CD4-positive, alpha-beta T cell (primary cell): Measurements from ENCODE around the gene MYH14. TPM values are rescaled to one million over a fixed set of nuclear protein-coding genes. Genes with fewer than 3 reads are reported as not detected.

Experiments
- ATAC-seq: fragments of 200-7000 bp; cut with Tn5 transposase; one replicate; pipeline ENCODE4 v1.10.0; 2022; ENCODE audit warnings: mild to moderate bottlenecking; ENCODE audit not compliant: poor library complexity
- CTCF ChIA-PET: fragments of 350-600 bp; sonication (Branson Sonifier 250); formaldehyde crosslinking; loops from one replicate; lab custom pipeline; 2021; ENCODE audit warnings: antibody characterized with exemption, inconsistent platforms; lab: Charles Lee
- POLR2A ChIA-PET: fragments of 350-600 bp; sonication (Branson Sonifier 250); formaldehyde crosslinking; loops from one replicate; lab custom pipeline; 2021; ENCODE audit warnings: antibody characterized with exemption, inconsistent platforms; lab: Charles Lee
- DNase-seq, 14 experiments: peaks; one replicate each; pipeline ENCODE4 v3.0.0-alpha.2; 2013 to 2020; ENCODE audit warnings: mixed read lengths in 2 of 14
- H3K27ac ChIP-seq, 2 donors: one replicate each; pipeline versions ENCODE4 v1.5.1 to v1.7.0; 2013; ENCODE audit warnings: low read length in 2 of 2, low read depth in 1 of 2, mild to moderate bottlenecking in 1 of 2
- H3K27me3 ChIP-seq, 2 experiments: 1 replicate in 1 of 2; 2 replicates in 1 of 2; pipeline versions ENCODE4 v1.6.1 to v1.7.0; 2013; ENCODE audit warnings: low read length in 2 of 2, control low read depth in 1 of 2, mild to moderate bottlenecking in 1 of 2, moderate library complexity in 1 of 2; ENCODE audit not compliant: insufficient read depth in 2 of 2, control insufficient read depth in 1 of 2
- H3K36me3 ChIP-seq: one replicate; pipeline ENCODE4 v1.6.1; 2013; ENCODE audit warnings: low read length, control low read depth; ENCODE audit not compliant: insufficient read depth
- H3K4me1 ChIP-seq: one replicate; pipeline ENCODE4 v1.6.1; 2013; ENCODE audit warnings: low read length, control low read depth; ENCODE audit not compliant: insufficient read depth
- H3K4me3 ChIP-seq: one replicate; pipeline ENCODE4 v1.5.1; 2013; ENCODE audit warnings: mild to moderate bottlenecking, low read length, moderate library complexity
- H3K9me3 ChIP-seq, 2 experiments: 1 replicate in 1 of 2; 2 replicates in 1 of 2; pipeline versions ENCODE4 v1.6.1 to v1.7.0; 2013; ENCODE audit warnings: low read length in 2 of 2, mild to moderate bottlenecking in 2 of 2, control low read depth in 1 of 2, moderate library complexity in 1 of 2; ENCODE audit not compliant: control insufficient read depth in 1 of 2, insufficient read depth in 1 of 2
- H3K27ac Mint-ChIP-seq: one replicate; pipeline ENCODE4 v1.8.0; 2020; ENCODE audit warnings: mixed read lengths
- H3K27me3 Mint-ChIP-seq: one replicate; pipeline ENCODE4 v1.8.0; 2021; ENCODE audit warnings: mixed read lengths
- H3K36me3 Mint-ChIP-seq: one replicate; pipeline ENCODE4 v1.8.0; 2021; ENCODE audit warnings: low read depth, mixed read lengths
- H3K4me1 Mint-ChIP-seq: one replicate; pipeline ENCODE4 v1.8.0; 2021; ENCODE audit warnings: low read depth, mixed read lengths
- H3K4me3 Mint-ChIP-seq: one replicate; pipeline ENCODE4 v1.8.0; 2020; ENCODE audit warnings: mild to moderate bottlenecking, mixed read lengths
- H3K9me3 Mint-ChIP-seq: one replicate; pipeline ENCODE4 v1.8.0; 2020; ENCODE audit warnings: mixed read lengths
- CTCF ChIP-seq: fragments of 200-600 bp; IDR thresholded peaks from one replicate; pipeline ENCODE4 v1.8.0; 2022; ENCODE audit warnings: antibody characterized with exemption, mild to moderate bottlenecking
- intact Hi-C, 2 experiments: fragments of 100-400 bp; cut with DNase I in 1 of 2; cut with micrococcal nuclease in 1 of 2; formaldehyde crosslinking; loops; one replicate each; pipeline versions ENCODE4 v1.15.1 to v1.9.0; 2023 to 2025; cut with DNase I, micrococcal nuclease
- total RNA-seq, 174 experiments: library from RNA in 2 of 174; stranded (reverse) in 2 of 174; gene quantifications; one replicate each; pipeline ENCODE4 v1.2.3 and lab custom pipeline; 2021 to 2026

MYH14 gene
- total RNA-seq, 2 experiments from 2014 or later, result not detected

DNA sequence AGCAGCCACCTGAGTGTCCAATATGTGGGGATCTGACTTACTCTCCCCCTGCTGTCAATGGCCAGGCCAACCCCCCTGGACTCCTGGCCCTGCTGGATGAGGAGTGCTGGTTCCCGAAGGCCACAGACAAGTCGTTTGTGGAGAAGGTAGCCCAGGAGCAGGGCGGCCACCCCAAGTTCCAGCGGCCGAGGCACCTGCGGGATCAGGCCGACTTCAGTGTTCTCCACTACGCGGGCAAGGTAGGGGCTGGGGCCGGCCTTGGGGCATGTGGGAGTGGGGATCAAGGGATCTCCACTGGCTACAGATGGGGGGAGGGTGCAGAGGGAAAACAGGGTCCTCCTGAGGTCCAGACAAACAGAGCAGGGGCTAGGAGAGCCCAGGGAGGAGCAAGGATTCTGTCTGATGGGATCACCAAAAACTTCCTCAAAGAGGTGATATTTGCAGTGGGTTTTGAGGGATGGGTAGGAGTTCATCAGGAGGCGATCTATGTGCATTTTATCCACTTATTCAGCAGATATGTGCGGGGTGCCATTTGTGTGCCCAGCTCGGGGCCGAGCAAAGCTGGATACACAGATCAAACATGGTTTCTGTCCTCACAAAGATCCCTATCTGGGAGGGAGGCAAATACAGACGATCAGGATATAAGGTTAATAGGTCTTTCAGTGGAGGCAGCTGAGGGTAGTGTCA is 47.2 kb downstream of the MYH14 start:
- Histone ChIP-seq H3K4me3 (no peak overlapping the region), H3K4me1 (no peaks in the 10 kb centered on the region), H3K27ac (no peak overlapping the region), H3K27me3 (peaks cover 2 to 4% of the 10 kb centered on the region in 2 experiments), H3K9me3 (peaks cover 15 to 29% of the 10 kb centered on the region in 2 experiments), H3K36me3 (no peaks in the 10 kb centered on the region)
- Mint-ChIP-seq H3K36me3 (peaks cover 4% of the 10 kb centered on the region), H3K27me3 (peaks cover 41% of the 10 kb centered on the region), H3K4me3 (no peak overlapping the region), H3K4me1 (no peaks in the 10 kb centered on the region), H3K27ac (no peak overlapping the region), H3K9me3 (peaks cover 2% of the 10 kb centered on the region)
- no peak for ATAC-seq
- DNase-seq, result no peak
- CTCF ChIA-PET, result no interaction called here
- TF ChIP-seq CTCF, result no peak
- POLR2A ChIA-PET, result no interaction called here
- intact Hi-C loops, result loop anchor here in 1 of 2 experiments (5.0 kb wide), 1 partner anchor 532 kb away; no protein-coding TSS in a partner anchor

DNA sequence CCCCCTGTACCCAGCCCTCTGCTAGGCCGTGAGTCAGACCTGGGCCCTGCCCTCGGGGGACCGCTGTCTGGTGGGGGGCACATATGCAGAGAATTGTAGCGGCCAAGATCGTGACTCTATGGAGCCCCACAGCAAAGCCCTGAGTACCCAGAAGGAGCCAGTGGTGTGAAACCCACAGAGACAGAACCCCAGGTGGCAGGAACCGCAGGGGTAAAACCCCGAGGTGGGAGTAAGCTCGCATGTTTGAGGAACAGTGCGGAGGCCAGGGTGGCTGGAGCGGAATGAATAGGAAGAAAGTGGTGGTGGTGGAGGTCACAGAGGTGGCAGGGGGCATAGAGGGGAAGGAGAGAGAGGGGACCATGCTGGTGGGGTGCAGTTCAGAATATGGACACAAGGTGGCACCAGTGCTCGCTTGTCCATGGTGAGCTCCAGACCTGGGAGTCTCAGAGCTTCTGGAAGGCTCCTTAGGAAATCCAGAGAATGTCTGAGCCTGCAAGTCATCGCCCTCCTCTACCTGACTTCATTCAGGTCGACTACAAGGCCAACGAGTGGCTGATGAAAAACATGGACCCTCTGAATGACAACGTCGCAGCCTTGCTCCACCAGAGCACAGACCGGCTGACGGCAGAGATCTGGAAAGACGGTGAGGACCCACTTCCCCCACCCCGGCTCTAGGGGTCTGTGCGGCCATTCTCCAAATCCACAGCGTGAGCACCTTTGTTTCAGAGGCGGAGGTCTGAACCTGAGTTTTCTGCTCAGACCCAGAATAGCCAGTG is 48.9 kb downstream of the MYH14 start:
- H3K36me3 Mint-ChIP-seq, result peaks cover 4% of the 10 kb centered on the region
- no peak overlapping the region for H3K27ac Mint-ChIP-seq
- H3K27me3 Mint-ChIP-seq, result peaks cover 40% of the 10 kb centered on the region
- TF ChIP-seq CTCF, result peak; percentile 57
- peaks cover 2% of the 10 kb centered on the region for H3K9me3 Mint-ChIP-seq
- POLR2A ChIA-PET, result no interaction called here
- CTCF ChIA-PET, result interaction anchor here (0.6 kb wide), 1 partner anchor 21 kb away, joined by 3 read pairs; no protein-coding TSS in a partner anchor
- intact Hi-C loops, result loop anchor here in 1 of 2 experiments (5.0 kb wide), 1 partner anchor 530 kb away; no protein-coding TSS in a partner anchor
- H3K27me3 ChIP-seq, result peaks cover 4 to 6% of the 10 kb centered on the region in 2 experiments
- no peaks in the 10 kb centered on the region for H3K4me1 ChIP-seq
- DNase-seq, result peak in 12 of 14 experiments; percentile 2 to 50 (median 18)
- H3K27ac ChIP-seq, result no peak overlapping the region
- H3K4me3 ChIP-seq, result no peak overlapping the region
- H3K4me1 Mint-ChIP-seq, result no peaks in the 10 kb centered on the region
- ATAC-seq, result no peak
- H3K9me3 ChIP-seq, result peaks cover 15 to 32% of the 10 kb centered on the region in 2 experiments
- no peaks in the 10 kb centered on the region for H3K36me3 ChIP-seq
- no peak overlapping the region for H3K4me3 Mint-ChIP-seq

DNA sequence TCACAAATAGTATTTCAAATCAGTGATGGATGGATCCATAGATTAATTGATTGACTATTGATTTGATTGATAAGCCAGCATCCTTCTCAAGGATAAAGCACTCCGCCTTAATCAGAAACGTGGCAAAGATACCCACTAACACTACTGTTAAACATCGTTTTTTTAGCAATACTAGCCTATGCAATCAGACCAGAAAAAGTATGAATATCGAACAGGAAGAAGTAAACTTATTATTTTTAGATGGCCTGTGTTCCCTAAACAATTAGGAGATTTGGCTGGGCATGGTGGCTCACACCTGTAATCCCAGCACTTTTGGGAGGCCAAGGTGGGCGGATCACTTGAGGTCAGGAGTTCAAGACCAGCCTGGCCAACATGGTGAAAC is 49.5 kb downstream of the MYH14 start:
- Mint-ChIP-seq H3K9me3 (peaks cover 2% of the 10 kb centered on the region), H3K4me3 (no peak overlapping the region), H3K36me3 (peaks cover 4% of the 10 kb centered on the region), H3K27ac (no peak overlapping the region), H3K27me3 (peaks cover 41% of the 10 kb centered on the region), H3K4me1 (no peaks in the 10 kb centered on the region)
- H3K36me3 ChIP-seq, result no peaks in the 10 kb centered on the region
- ChIA-PET POLR2A (no interaction called here), CTCF (interaction anchor here (0.6 kb wide), 1 partner anchor 20 kb away, joined by 3 read pairs; no protein-coding TSS in a partner anchor)
- TF ChIP-seq CTCF, result no peak
- ATAC-seq (no peak), DNase-seq (no peak)
- no peak overlapping the region for H3K4me3 ChIP-seq
- intact Hi-C loops, result loop anchor here in 1 of 2 experiments (5.0 kb wide), 1 partner anchor 529 kb away; no protein-coding TSS in a partner anchor
- H3K9me3 ChIP-seq, result peaks cover 15 to 36% of the 10 kb centered on the region in 2 experiments
- no peak overlapping the region for H3K27ac ChIP-seq
- no peaks in the 10 kb centered on the region for H3K4me1 ChIP-seq
- peaks cover 4 to 6% of the 10 kb centered on the region in 2 experiments for H3K27me3 ChIP-seq
